H7 (cell line): Measurements from ENCODE around the gene NET1. TPM values are rescaled to one million over a fixed set of nuclear protein-coding genes. Genes with fewer than 3 reads are reported as not detected.

ENCODE experiments used
- total RNA-seq: library from RNA; depleted of rRNA; stranded (reverse); fragments of >200 nt; shearing (Covaris generic); gene quantifications from 2 replicates; pipeline ENCODE4 v1.2.3, GENCODE V29; 2014; rRNA removed

Gene NET1
- total RNA-seq, 1 experiment from 2014 or later = 44.0 TPM

Other genes starting within 250 kb of the NET1 start
- not detected in 2 replicates for gene AKR1C8, start 227.4 kb upstream of the NET1 start, total RNA-seq
- not detected in 2 replicates for gene AKR1C4, start 215.7 kb upstream of the NET1 start, total RNA-seq
- not detected in 2 replicates for gene UCN3, start 47.6 kb upstream of the NET1 start, total RNA-seq
- gene TUBAL3, start 7.7 kb upstream of the NET1 start, total RNA-seq = 0.11 TPM in 1 of 2 replicates, not detected in the other
- gene CALML5, start 87.0 kb downstream of the NET1 start, total RNA-seq = not detected in 2 replicates
- gene CALML3, start 112.4 kb downstream of the NET1 start, total RNA-seq = not detected in 2 replicates